GM20000 (cell line): ENCODE results near the gene CCR3.

Source experiments
- DNase-seq: peaks from one replicate; pipeline ENCODE4 v3.0.0; 2012; ENCODE audit warnings: low spot score
- TF ChIP-seq, protein P1 (sequence below): IDR thresholded peaks from 2 replicates; pipeline ENCODE4 v1.5.1; 2012; ENCODE audit warnings: mild to moderate bottlenecking, control low read depth; ENCODE audit errors: extremely low read depth, missing control alignments

The CCR3 gene

DNA sequence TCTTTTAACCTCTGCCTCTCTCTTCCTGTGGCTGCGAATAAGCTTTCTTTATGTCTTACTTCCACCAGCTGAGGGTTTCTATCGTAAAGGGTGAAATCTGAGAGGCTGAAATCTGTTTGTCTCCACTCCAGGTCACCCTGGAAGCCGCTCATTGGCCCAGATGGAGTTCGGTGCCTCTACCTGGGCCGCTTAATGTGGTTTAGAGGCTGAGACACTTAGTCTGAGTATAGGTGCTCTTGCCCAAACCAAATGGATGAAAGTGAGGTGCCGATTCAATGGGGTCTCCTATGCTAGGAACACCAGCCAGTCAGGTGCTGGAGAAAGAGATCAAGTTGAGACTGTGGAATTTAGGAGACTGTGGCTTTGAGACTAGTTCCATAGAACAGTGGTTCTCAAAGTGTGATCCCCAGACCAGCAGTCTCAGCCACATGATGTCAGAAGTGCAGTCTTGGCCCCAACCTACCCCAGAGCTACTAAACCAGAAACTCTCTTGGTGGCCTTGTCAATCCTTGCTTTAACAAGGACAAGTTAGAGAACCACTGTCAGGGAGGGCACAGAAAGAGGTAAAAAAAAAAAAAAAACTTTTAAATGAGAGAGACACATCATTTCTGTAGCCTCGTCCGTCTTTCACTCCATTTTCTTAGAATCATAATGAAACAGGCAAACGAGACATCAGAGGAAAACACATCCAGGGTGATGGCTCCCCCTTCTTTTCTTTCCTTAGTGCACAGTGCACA lies 56.8 kb downstream of the CCR3 start:
- TF ChIP-seq, protein P1, sequence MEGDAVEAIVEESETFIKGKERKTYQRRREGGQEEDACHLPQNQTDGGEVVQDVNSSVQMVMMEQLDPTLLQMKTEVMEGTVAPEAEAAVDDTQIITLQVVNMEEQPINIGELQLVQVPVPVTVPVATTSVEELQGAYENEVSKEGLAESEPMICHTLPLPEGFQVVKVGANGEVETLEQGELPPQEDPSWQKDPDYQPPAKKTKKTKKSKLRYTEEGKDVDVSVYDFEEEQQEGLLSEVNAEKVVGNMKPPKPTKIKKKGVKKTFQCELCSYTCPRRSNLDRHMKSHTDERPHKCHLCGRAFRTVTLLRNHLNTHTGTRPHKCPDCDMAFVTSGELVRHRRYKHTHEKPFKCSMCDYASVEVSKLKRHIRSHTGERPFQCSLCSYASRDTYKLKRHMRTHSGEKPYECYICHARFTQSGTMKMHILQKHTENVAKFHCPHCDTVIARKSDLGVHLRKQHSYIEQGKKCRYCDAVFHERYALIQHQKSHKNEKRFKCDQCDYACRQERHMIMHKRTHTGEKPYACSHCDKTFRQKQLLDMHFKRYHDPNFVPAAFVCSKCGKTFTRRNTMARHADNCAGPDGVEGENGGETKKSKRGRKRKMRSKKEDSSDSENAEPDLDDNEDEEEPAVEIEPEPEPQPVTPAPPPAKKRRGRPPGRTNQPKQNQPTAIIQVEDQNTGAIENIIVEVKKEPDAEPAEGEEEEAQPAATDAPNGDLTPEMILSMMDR, result no peak
- DNase-seq, result peak; percentile 29

DNA sequence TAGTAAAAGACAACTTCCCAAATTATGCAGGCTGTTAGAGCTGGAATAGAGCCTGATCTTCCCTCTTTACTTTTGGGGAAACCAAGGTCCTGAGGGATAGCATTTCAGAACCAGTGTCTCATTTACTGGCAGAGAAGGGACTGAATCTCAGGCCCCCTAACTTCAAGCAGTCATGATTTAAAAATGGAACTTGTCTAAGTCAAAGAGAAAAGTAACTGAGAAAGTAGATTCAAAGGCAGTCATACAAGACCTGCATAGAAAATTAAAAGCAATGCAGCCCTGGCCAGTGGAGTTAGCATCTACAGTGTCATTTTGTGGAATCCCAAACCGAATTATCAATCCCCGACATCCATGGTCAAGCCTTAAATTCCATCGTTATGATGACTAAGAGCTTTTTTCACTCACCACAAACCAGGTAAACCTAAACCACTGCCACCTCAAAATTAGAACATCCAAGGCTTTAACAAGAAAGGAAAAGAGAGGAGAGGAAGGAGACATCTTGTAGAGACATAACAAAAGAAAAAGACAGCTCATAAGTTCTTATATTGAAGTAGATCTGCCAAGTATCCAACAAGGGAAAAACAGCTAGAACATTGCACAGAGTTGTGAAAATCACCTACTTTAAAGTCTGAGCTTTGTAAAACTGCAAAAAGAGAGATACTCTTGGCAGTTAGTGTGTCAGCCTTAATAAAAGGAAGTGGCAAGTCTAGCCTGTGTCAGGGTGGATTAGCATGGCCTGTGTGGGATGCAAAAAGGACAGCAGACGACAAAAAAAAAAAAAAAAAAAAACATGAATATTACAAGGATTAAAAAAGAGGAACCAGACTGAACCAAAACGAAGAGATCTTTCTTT lies 57.6 kb downstream of the CCR3 start:
- no peak for DNase-seq
- TF ChIP-seq, protein P1, result no peak

DNA sequence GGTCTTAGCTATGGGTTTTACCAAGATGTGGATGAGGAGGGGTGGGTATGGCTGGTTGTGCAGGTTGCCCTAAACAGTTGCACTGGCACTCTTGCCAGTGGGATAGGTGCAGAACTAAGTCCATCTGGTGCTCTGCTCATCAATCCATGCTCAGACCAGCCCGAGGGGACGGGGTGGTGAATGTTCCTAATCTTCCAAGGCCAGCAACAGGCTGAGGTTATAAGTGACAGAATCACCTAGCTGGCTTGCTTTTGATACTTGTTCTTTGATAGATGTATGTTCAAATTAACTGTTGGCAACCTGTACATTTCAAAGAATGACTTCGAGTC lies 58.2 kb downstream of the CCR3 start:
- DNase-seq, result no peak
- TF ChIP-seq, protein P1, result no peak

DNA sequence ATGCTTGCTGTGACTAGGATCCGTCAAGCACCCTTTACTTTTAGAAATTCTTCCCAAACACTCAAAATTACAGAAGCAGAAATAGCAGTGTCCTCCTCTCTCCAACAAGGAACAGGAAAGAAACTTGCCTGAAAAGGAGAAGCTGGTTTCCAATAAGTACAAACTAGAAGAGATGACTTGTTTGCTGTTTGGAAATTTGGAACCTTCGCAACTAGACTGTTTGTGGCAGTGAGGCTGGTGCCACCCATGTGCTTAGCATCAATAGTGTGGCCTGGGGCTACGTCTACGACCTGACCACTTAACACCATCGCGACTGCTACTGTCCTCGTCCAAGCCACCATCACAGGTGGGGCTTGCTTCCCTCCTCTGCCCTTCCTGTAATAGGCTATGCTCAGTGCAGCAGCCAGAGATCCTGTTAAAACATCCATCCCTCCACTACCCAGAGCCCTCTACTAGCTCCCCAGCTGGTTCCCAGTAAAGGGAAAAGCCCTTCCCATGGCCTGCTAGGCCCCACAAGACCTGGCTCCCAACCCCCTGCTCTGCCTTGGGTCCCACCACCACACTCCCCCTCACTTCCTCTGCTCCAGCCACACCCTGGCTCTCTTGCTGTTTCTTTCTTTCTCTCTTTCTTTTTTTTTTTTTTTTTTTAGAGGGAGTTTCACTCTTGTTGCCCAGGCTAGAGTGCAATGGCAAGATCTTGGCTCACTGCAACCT lies 59.0 kb downstream of the CCR3 start:
- no peak for DNase-seq
- TF ChIP-seq, protein P1, result no peak

DNA sequence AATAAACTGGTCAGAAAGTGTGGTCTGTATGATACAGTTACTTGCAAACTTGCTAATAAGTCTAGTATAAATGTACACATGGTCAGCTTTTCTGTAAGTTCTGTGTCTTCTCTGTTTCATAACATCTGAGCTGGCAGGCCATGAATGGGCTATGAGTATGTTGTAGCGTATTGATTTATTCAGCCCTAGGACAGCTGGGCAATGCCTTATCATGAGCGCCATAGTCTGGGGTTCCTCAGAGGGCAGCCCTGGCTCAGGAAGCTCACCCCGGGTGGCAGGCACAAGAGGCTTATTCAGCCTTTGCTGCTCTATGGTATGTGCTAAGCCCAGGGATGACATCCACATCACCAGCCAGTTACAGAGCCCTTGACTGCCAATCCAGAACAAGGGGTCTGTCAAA lies 61.0 kb downstream of the CCR3 start:
- DNase-seq, result no peak
- TF ChIP-seq, protein P1, result no peak

DNA sequence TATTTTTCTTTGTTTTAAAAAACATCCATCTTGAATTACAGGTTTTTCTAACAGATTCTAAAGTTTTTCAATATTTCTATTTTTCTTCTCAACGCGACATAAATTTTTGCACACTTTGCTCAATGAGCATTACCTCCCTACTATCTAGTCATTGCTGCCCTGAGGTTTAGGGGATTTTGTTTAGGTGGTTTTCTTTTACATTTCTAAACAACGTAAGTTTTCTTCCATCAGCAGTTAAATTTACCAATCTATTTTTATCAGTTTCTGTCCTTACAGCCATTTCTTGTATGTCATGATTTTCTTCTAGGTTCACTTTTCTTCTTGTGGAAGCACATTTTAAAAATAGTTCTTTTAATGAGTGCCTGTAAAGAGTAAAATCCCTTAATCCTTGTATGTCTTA lies 62.5 kb downstream of the CCR3 start:
- TF ChIP-seq, protein P1, result no peak
- DNase-seq, result no peak

DNA sequence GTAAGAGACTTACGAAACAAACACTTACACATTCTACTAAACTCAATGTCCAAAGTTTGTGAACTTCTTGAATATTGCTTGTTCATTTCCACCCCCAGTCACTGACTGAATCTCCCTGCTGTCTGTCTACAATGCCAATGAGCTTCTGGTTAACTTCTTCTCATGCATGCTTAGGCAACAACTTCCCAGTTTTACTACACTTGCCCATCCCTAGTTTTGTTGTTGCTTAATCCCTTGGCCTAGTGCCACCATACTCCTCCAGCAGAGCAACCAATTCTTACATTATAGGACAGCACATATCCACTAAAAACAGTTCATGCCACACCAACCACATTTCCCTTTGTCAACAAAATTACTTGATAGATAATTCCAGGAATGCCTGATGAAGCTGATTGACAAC lies 70.7 kb downstream of the CCR3 start:
- TF ChIP-seq, protein P1, result no peak
- no peak for DNase-seq
